Posterior vena cava (tissue), 2 donors: ENCODE data around the gene HIVEP3. TPM values are rescaled to one million over a fixed set of nuclear protein-coding genes. Genes with fewer than 3 reads are reported as not detected.
A peak's percentile ranks its signal among the peaks of the same experiment; 100 is the strongest.
"Not testable (repeated sequence)": the region's sequence is repeated elsewhere in the genome, so short reads cannot be mapped to it uniquely, and the experiment has no call there.

ENCODE experiments used
- DNase-seq: peaks from one replicate; pipeline ENCODE4 v3.0.0-alpha.2; 2020; ENCODE audit warnings: low spot score
- intact Hi-C, 2 donors: fragments of 100-400 bp; cut with DNase I; formaldehyde crosslinking; loops; one replicate each; pipeline versions ENCODE4 v1.14.1 to v1.14.2; 2022 to 2023
- total RNA-seq, 2 donors: library from RNA; stranded (reverse); fragmentation: NEBNext Ultra II Directional; extraction: Animal tissue kit (Norgen Biotek cat#: 25700); gene quantifications; one replicate each; pipeline ENCODE4 v1.2.1, GENCODE V29; 2021
- donor health status: DM: yes; HTN: yes; CAD: no.
- donor health status: DM: yes; HTN: yes; CAD: no.

Gene HIVEP3
- total RNA-seq, 2 donors from 2014 or later, result 4.1 to 5.5 TPM

GRCh38 chr1:41557751-41558455 is 360.8 kb downstream of the HIVEP3 start:
- peak; percentile 40 for DNase-seq
- intact Hi-C loops, result no loop called here

GRCh38 chr1:41554746-41555145 is 364.0 kb downstream of the HIVEP3 start:
- peak; percentile 26 for DNase-seq
- intact Hi-C loops, result not testable (repeated sequence)

GRCh38 chr1:41547781-41548560 is 370.8 kb downstream of the HIVEP3 start:
- peak; percentile 47 for DNase-seq
- intact Hi-C loops, result no loop called here

GRCh38 chr1:41547336-41547735 is 371.4 kb downstream of the HIVEP3 start:
- intact Hi-C loops, result no loop called here
- DNase-seq, result peak; percentile 62

GRCh38 chr1:41546833-41547135 is 371.9 kb downstream of the HIVEP3 start:
- intact Hi-C loops, result no loop called here
- peak; percentile 47 for DNase-seq

GRCh38 chr1:41545996-41546832 is 372.5 kb downstream of the HIVEP3 start:
- DNase-seq, result peak; percentile 28
- intact Hi-C loops, result no loop called here

GRCh38 chr1:41542196-41542930 is 376.4 kb downstream of the HIVEP3 start:
- intact Hi-C loops, result no loop called here
- DNase-seq, result peak; percentile 45

- intact Hi-C loops, result no loop called here
- DNase-seq, result no peak
Observed at GRCh38 chr1:41541592-41541952, 377.1 kb downstream of the HIVEP3 start.

- peak; percentile 43 for DNase-seq
- intact Hi-C loops, result no loop called here
Observed at GRCh38 chr1:41540886-41541591, 377.7 kb downstream of the HIVEP3 start.

GRCh38 chr1:41539999-41540398 is 378.7 kb downstream of the HIVEP3 start:
- intact Hi-C loops, result no loop called here
- peak; percentile 61 for DNase-seq

GRCh38 chr1:41539418-41539805 is 379.3 kb downstream of the HIVEP3 start:
- peak; percentile 64 for DNase-seq
- intact Hi-C loops, result no loop called here

- intact Hi-C loops, result no loop called here
- peak; percentile 50 for DNase-seq
Observed at GRCh38 chr1:41538741-41539417, 379.8 kb downstream of the HIVEP3 start.

- intact Hi-C loops, result no loop called here
- peak; percentile 82 for DNase-seq
Observed at GRCh38 chr1:41537788-41538351, 380.9 kb downstream of the HIVEP3 start.

- peak; percentile 75 for DNase-seq
- intact Hi-C loops, result no loop called here
Observed at GRCh38 chr1:41537251-41537650, 381.5 kb downstream of the HIVEP3 start.

GRCh38 chr1:41536361-41536802 is 382.3 kb downstream of the HIVEP3 start:
- DNase-seq, result peak; percentile 50

GRCh38 chr1:41535716-41536115 is 383.0 kb downstream of the HIVEP3 start:
- no peak for DNase-seq

More at GRCh38 chr1:41536361-41536802, 382.3 kb downstream of the HIVEP3 start:
- intact Hi-C loops, result no loop called here

GRCh38 chr1:41535276-41535675 is 383.4 kb downstream of the HIVEP3 start:
- DNase-seq, result peak; percentile 43

More at GRCh38 chr1:41535716-41536115, 383.0 kb downstream of the HIVEP3 start:
- intact Hi-C loops, result no loop called here

More at GRCh38 chr1:41535276-41535675, 383.4 kb downstream of the HIVEP3 start:
- intact Hi-C loops, result no loop called here
